ENCODE data around the gene CCDC178. TPM values are rescaled to one million over a fixed set of nuclear protein-coding genes. Genes with fewer than 3 reads are reported as not detected.

CCDC178 gene
- total RNA-seq, 1 experiment from 2014 or later = 0.13 TPM

- no peak for DNase-seq (ENCODE audit: low read depth, low spot score)
- in situ Hi-C loops (cut with HindIII; ENCODE audit: low pct_unique_long_range_greater_than_20kb, low sequenced_read_pairs) = no loop called here
These were observed 333.0 kb downstream of the CCDC178 start for GRCh38 chr18:33107511-33107910.

DNA sequence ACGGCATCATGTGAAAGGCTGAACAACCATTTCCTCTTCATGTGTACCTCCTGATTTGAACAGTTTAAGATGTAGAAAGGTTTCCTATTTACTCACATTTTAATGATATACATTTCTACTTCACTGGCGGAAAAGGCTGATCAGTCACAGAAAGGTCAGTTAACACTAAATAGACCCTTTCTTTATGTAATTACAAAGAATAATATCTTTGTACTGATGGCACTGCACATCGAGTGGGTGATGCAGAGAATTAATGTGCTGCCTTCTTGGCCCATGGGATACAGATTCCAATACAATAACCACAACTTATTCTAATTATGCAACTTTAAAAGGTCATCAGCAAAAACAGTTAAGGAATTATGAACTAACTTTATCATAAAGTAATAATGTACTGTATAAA lies 339.2 kb downstream of the CCDC178 start:
- peak; percentile 87 for DNase-seq (ENCODE audit: low read depth, low spot score)
- in situ Hi-C loops (cut with HindIII; ENCODE audit: low pct_unique_long_range_greater_than_20kb, low sequenced_read_pairs) = no loop called here

GRCh38 chr18:33099626-33100025 lies 340.9 kb downstream of the CCDC178 start:
- in situ Hi-C loops (cut with HindIII; ENCODE audit: low pct_unique_long_range_greater_than_20kb, low sequenced_read_pairs) = no loop called here
- no peak for DNase-seq (ENCODE audit: low read depth, low spot score)

- in situ Hi-C loops (cut with HindIII; ENCODE audit: low pct_unique_long_range_greater_than_20kb, low sequenced_read_pairs) = no loop called here
- no peak for DNase-seq (ENCODE audit: low read depth, low spot score)
These were observed 343.4 kb downstream of the CCDC178 start for GRCh38 chr18:33097126-33097525.

- in situ Hi-C loops (cut with HindIII; ENCODE audit: low pct_unique_long_range_greater_than_20kb, low sequenced_read_pairs) = no loop called here
- DNase-seq (ENCODE audit: low read depth, low spot score) = no peak
These were observed 350.1 kb downstream of the CCDC178 start for GRCh38 chr18:33090461-33090860.

DNA sequence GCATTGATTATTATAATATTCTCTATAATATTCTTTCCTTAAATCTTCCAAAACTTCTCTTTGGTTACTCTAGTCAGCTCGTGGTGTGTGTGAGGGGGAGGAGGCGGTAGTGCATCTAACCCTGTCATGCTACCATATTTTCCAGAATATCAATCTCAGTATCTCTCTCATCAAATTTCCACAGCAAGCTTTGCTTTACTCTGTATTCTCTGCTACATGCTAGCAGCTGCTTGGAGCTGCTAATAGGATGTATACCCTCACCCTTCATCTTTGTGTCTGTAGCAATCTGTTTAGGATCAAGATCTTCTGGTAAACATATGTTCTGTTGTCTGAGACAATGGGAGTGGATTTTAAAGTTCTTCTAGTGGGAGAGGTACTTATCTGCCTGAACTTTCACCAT lies 363.9 kb downstream of the CCDC178 start:
- no peak for DNase-seq (ENCODE audit: low read depth, low spot score)
- in situ Hi-C loops (cut with HindIII; ENCODE audit: low pct_unique_long_range_greater_than_20kb, low sequenced_read_pairs) = no loop called here

DNA sequence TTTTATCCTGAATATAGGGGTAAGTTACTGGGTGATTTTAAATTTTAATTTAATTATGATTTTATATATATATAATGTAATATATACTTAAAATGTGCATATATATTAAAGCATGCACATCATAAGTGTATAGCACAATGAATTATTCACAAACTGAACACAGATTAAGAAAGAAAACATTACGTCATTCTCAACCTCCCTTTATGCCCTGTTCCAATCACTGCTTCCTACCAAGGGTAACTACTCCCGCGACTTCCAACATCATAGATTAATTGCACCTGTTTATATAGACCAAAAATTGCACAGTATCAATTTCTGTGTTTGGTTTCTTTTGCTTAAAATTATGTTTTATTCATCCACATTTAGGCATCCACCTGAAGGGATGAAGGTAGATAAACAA lies 366.4 kb downstream of the CCDC178 start:
- DNase-seq (ENCODE audit: low read depth, low spot score) = no peak
- in situ Hi-C loops (cut with HindIII; ENCODE audit: low pct_unique_long_range_greater_than_20kb, low sequenced_read_pairs) = no loop called here

GRCh38 chr18:33062834-33063364 lies 377.6 kb downstream of the CCDC178 start:
- in situ Hi-C loops (cut with HindIII; ENCODE audit: low pct_unique_long_range_greater_than_20kb, low sequenced_read_pairs) = no loop called here
- DNase-seq (ENCODE audit: low read depth, low spot score) = no peak

GRCh38 chr18:33052886-33053285 lies 387.6 kb downstream of the CCDC178 start:
- in situ Hi-C loops (cut with HindIII; ENCODE audit: low pct_unique_long_range_greater_than_20kb, low sequenced_read_pairs) = no loop called here

GRCh38 chr18:33051407-33051806 lies 389.1 kb downstream of the CCDC178 start:
- in situ Hi-C loops (cut with HindIII; ENCODE audit: low pct_unique_long_range_greater_than_20kb, low sequenced_read_pairs) = no loop called here
- DNase-seq (ENCODE audit: low read depth, low spot score) = no peak

More at GRCh38 chr18:33052886-33053285, 387.6 kb downstream of the CCDC178 start:
- DNase-seq (ENCODE audit: low read depth, low spot score) = no peak

DNA sequence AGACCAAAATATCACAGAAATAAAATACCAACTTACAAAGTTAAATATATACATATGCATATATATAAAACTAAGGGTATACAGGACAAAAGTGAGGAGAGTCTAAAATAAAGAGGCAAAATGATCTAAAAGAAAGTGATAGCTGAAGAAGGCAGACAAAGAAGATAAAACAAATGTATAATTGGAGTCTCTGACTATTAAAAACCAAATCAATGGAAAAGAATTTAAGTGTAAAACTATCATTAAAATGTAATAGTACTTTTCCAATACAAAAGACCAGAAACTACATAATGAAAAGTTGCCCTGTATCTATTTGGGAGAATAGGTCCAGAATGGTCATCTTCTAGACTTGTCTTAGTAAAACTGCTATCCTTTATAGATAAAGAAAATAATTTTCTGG lies 400.3 kb downstream of the CCDC178 start:
- DNase-seq (ENCODE audit: low read depth, low spot score) = no peak

GRCh38 chr18:33034945-33035344 lies 405.6 kb downstream of the CCDC178 start:
- DNase-seq (ENCODE audit: low read depth, low spot score) = no peak
- in situ Hi-C loops (cut with HindIII; ENCODE audit: low pct_unique_long_range_greater_than_20kb, low sequenced_read_pairs) = no loop called here

More for the DNA sequence above, 400.3 kb downstream of the CCDC178 start:
- in situ Hi-C loops (cut with HindIII; ENCODE audit: low pct_unique_long_range_greater_than_20kb, low sequenced_read_pairs) = no loop called here

DNA sequence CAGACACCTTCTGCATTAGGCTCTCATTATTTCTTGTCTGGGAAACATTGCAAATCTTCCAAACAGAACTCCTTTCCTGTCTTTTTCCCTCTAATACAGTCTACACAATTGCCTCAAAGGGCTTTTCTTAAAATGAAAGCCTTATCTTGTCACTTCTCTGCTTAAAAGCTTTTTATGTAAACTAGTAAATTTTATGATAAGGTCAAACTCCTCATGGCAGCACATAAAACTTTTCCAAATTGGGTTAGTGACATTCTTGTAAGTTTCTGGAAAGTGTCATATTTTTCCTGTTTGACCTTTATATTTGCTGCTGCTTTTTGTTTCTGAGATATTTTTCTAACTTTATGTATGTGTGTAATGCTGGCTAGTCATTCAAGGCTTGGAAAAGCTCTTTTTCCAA lies 406.3 kb downstream of the CCDC178 start:
- no peak for DNase-seq (ENCODE audit: low read depth, low spot score)
- in situ Hi-C loops (cut with HindIII; ENCODE audit: low pct_unique_long_range_greater_than_20kb, low sequenced_read_pairs) = no loop called here

DNA sequence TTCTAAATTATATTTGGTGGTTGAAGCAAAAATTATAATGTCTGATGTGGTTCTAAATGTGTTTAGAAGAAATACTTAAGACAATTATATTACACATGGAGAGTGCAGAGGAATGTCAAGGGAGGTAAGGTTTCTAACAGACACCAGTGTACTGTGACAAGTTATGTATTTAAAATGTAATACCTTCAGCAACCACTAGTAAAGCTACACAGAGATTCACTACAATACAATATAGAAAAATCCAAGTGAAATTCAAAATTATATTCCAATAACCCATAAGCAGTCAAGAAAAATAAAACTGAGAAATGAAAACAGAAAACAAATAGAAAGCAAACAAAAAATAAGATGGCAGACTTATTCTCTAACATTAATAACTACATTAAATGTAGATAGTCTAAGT lies 418.2 kb downstream of the CCDC178 start:
- DNase-seq (ENCODE audit: low read depth, low spot score) = peak; percentile 0
- in situ Hi-C loops (cut with HindIII; ENCODE audit: low pct_unique_long_range_greater_than_20kb, low sequenced_read_pairs) = no loop called here

DNA sequence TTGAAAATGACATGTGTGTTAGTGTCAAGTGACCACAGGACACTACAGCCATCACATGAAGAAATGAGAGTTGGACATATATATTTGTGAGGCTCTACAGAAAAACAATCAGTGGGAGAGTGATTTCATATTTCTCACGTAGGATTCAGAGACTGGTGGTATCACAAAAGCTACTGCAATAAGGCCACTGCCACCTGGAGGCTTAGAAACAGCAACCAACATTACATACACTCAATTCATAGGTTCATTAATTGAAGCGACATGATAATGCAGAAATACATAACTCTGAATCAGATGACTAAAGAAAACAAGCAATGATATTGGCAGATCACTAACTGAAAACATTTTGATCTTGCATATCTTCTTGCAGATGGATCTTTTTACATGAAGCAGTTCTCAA lies 419.6 kb downstream of the CCDC178 start:
- in situ Hi-C loops (cut with HindIII; ENCODE audit: low pct_unique_long_range_greater_than_20kb, low sequenced_read_pairs) = no loop called here
- DNase-seq (ENCODE audit: low read depth, low spot score) = peak; percentile 11

DNA sequence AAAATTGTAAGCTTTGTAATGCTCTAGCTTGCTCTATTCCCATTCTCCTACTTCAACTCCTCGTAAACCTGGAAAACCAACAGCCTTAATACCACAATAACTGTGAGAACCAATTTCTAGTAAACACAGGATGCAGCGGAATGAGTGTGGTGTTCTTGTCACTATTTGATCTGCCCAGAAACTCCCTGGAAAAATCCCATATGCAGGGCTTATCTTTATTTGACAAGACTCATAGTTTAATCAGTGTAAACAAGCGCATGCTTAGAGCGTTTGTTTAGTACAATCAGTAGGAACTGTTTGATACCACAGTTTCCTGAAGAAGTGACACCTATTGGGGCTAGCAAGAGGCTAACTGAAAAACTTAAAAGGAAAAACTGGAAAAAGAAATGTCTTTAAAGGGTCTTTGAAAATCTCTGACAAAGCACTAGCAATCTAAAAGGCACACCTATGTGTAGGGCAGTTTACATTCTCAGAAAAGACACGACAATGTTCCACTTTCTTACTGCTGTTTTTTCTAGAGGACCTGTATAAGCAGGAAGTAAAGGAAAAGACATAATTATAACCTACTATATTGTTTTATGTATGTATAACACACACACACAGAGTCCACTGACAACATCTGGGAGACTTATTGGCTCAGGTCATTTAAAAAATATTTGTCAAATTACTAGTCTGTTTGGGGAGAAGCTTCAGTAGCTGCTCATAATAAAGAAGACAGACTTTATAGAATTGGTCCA lies 426.3 kb downstream of the CCDC178 start:
- DNase-seq (ENCODE audit: low read depth, low spot score) = no peak
- in situ Hi-C loops (cut with HindIII; ENCODE audit: low pct_unique_long_range_greater_than_20kb, low sequenced_read_pairs) = no loop called here

DNA sequence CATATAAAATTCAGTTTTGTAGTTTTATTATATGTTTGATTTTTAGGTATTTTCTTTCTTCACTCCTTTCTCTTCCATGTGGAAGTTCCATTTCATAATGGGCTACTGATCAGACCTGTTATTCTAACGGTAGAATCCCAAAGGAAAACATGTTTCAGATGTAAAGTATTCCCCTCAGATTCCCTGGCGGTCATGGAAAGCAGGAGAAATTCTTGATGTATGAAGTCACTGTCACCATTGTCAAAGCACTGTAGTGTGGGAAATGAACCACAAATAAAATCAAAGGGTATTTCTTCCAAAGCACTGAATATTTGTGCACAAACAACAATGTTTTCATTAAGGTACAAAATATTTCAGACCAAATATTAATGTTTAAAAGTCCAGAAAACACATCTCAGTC lies 430.4 kb downstream of the CCDC178 start:
- DNase-seq (ENCODE audit: low read depth, low spot score) = peak; percentile 24
- in situ Hi-C loops (cut with HindIII; ENCODE audit: low pct_unique_long_range_greater_than_20kb, low sequenced_read_pairs) = no loop called here

DNA sequence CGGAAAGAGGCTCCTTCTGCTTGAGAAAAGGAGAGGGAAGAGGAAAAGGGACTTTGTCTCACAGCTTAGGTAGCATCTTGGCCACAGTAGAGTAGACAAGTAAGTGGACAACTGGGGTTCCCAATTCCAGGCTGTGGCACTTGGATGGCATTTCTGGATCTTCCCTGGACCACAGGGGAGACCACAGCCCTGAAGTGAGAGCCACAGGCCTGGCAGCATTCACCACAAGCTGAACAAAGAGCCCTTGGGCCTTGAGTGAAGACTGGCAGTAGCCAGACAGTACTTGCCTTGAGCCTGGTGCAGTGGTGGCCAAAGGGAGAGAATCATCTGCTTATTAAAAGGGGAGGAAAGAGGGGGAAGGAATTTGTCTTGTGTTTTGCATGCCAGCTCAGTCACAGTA lies 441.6 kb downstream of the CCDC178 start:
- in situ Hi-C loops (cut with HindIII; ENCODE audit: low pct_unique_long_range_greater_than_20kb, low sequenced_read_pairs) = no loop called here
- DNase-seq (ENCODE audit: low read depth, low spot score) = no peak

DNA sequence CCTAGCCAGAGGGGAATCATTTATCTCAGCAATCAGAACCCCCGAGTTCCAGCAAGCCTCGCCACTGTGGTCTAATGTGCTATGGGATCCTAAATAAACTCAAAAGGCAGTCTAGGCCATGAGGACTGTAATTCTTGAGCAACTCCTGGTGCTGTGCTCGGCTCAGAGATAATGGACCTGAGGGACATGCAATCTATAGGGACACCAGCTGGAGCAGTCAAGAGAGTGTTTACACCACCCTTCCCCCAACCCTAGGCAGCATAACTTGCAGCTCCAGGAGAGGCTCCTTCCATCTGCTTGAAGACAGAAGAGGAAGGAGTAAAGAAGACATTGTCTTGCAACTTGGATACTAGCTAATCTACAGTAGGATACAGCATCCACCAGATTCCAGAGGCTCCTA lies 442.2 kb downstream of the CCDC178 start:
- in situ Hi-C loops (cut with HindIII; ENCODE audit: low pct_unique_long_range_greater_than_20kb, low sequenced_read_pairs) = no loop called here
- DNase-seq (ENCODE audit: low read depth, low spot score) = no peak
